RWPE1 (cell line): ENCODE results near the gene CDKN1B.
A peak's percentile ranks its signal among the peaks of the same experiment; 100 is the strongest.

ENCODE experiments used
- CTCF ChIA-PET: fragments of 350-600 bp; sonication (Branson Sonifier 250); formaldehyde crosslinking; extraction: SDS; loops from one replicate; lab custom pipeline; 2021; lab: Yijun Ruan, JAX
- POLR2A ChIA-PET: fragments of 400-600 bp; formaldehyde crosslinking; extraction: SDS; loops from one replicate; lab custom pipeline; 2020; ENCODE audit warnings: antibody characterized with exemption; ENCODE audit not compliant: low non-redundant PET; lab: Yijun Ruan, JAX
- DNase-seq: peaks from one replicate; pipeline ENCODE4 v3.0.0; 2012; ENCODE audit warnings: low spot score
- H3K27ac ChIP-seq: fragments of 450-650 bp; 2 replicates; pipeline ENCODE4 v1.5.1; 2017
- CTCF ChIP-seq: fragments of 450-650 bp; conservative IDR thresholded peaks from 2 replicates; pipeline ENCODE4 v1.5.1; 2017; ENCODE audit warnings: low read depth, mild to moderate bottlenecking

Gene CDKN1B

GRCh38 chr12:12699345-12699744, 17.8 kb upstream of the CDKN1B start:
- CTCF ChIA-PET, result interaction anchor here (0.6 kb wide), 2 partner anchors 27 to 1521 kb away, joined by 3 to 4 read pairs; no protein-coding TSS in a partner anchor
- POLR2A ChIA-PET, result no interaction called here
- H3K27ac ChIP-seq, result no peak overlapping the region
- TF ChIP-seq CTCF, result no peak
- DNase-seq, result no peak

- ChIA-PET POLR2A (no interaction called here), CTCF (interaction anchor here (0.6 kb wide), 1 partner anchor 1718 kb away, joined by 4 read pairs; no protein-coding TSS in a partner anchor)
- TF ChIP-seq CTCF, result no peak
- no peak for DNase-seq
- no peak overlapping the region for H3K27ac ChIP-seq
These were observed 16.9 kb upstream of the CDKN1B start for GRCh38 chr12:12700254-12700653.

GRCh38 chr12:12701457-12701856, 15.7 kb upstream of the CDKN1B start:
- ChIA-PET POLR2A (no interaction called here), CTCF (interaction anchor here (0.6 to 2.3 kb wide), 4 partner anchors 33 to 324 kb away, joined by 3 to 9 read pairs (median 3); no protein-coding TSS in a partner anchor)
- no peak for TF ChIP-seq CTCF
- DNase-seq, result no peak
- no peak overlapping the region for H3K27ac ChIP-seq

GRCh38 chr12:12704593-12705230, 12.5 kb upstream of the CDKN1B start:
- H3K27ac ChIP-seq, result no peak overlapping the region
- peak; percentile 92 for TF ChIP-seq CTCF
- CTCF ChIA-PET, result interaction anchor here (0.6 to 1.0 kb wide), 8 partner anchors 14 to 1549 kb away, joined by 3 to 7 read pairs (median 4); partner anchors contain the start of gene MANSC1
- peak; percentile 85 for DNase-seq
- POLR2A ChIA-PET, result no interaction called here

- ChIA-PET POLR2A (no interaction called here), CTCF (interaction anchor here (0.6 to 1.0 kb wide), 2 partner anchors 13 to 653 kb away, joined by 3 read pairs; no protein-coding TSS in a partner anchor)
- DNase-seq, result no peak
- no peak overlapping the region for H3K27ac ChIP-seq
- TF ChIP-seq CTCF, result no peak
These were observed 11.2 kb upstream of the CDKN1B start for GRCh38 chr12:12705838-12706520.

GRCh38 chr12:12713932-12714275, 3.3 kb upstream of the CDKN1B start:
- POLR2A ChIA-PET, result no interaction called here
- TF ChIP-seq CTCF, result no peak
- CTCF ChIA-PET, result interaction anchor here (1.1 kb wide), 1 partner anchor 23 kb away, joined by 17 read pairs; no protein-coding TSS in a partner anchor
- DNase-seq, result no peak
- H3K27ac ChIP-seq, result peak overlapping the region; percentile 25; the same call in 1 of the 2 replicates
